IMR-90 (cell line): ENCODE data around the gene GCK. TPM values are rescaled to one million over a fixed set of nuclear protein-coding genes. Genes with fewer than 3 reads are reported as not detected.

Source experiments
- ATAC-seq: fragments of 200-7000 bp; cut with Tn5 transposase; 2 replicates; pipeline ENCODE4 v1.9.1; 2020; ENCODE audit warnings: low read depth, mild to moderate bottlenecking, moderate library complexity
- BruUV-seq: library from RNA; stranded (reverse); fragments of 400-500 nt; replicated peaks from 2 replicates; lab custom pipeline; 2021; lab: Mats Ljungman, UMichigan
- CTCF ChIA-PET: fragments of 300-600 bp; formaldehyde crosslinking; extraction: SDS; loops from one replicate; lab custom pipeline; 2021; ENCODE audit warnings: antibody characterized with exemption; lab: Yijun Ruan, JAX
- POLR2A ChIA-PET: fragments of 300-600 bp; sonication (Branson Sonifier 250); formaldehyde crosslinking; loops from one replicate; lab custom pipeline; 2022; ENCODE audit warnings: antibody characterized with exemption; ENCODE audit not compliant: unreplicated experiment; lab: Charles Lee
- DNase-seq: peaks from one replicate; pipeline ENCODE4 v3.0.0; 2013
- H2AFZ ChIP-seq: replicated peaks from 2 replicates; pipeline ENCODE3; 2013; ENCODE audit warnings: low read length, mild to moderate bottlenecking; ENCODE audit not compliant: poor library complexity
- H2AK5ac ChIP-seq: 2 replicates; pipeline ENCODE4 v1.6.1; 2013; ENCODE audit warnings: low read depth, low read length, inconsistent platforms
- H2AK9ac ChIP-seq: replicated peaks from 2 replicates; pipeline ENCODE3; 2013; ENCODE audit warnings: mild to moderate bottlenecking, low read depth, low read length, moderate library complexity; ENCODE audit not compliant: poor library complexity
- H2BK120ac ChIP-seq: 2 replicates; pipeline ENCODE4 v1.6.1; 2013; ENCODE audit warnings: low read depth, low read length, inconsistent platforms
- H2BK15ac ChIP-seq: 3 replicates; pipeline ENCODE4 v1.6.1; 2013; ENCODE audit warnings: low read depth, low read length, inconsistent platforms
- H2BK20ac ChIP-seq: 2 replicates; pipeline ENCODE4 v1.6.1; 2013; ENCODE audit warnings: low read depth, mild to moderate bottlenecking, inconsistent platforms, low read length, moderate library complexity
- H2BK5ac ChIP-seq: 2 replicates; pipeline ENCODE4 v1.6.1; 2013; ENCODE audit warnings: mild to moderate bottlenecking, low read depth, low read length, inconsistent platforms; ENCODE audit not compliant: poor library complexity, severe bottlenecking
- H3K14ac ChIP-seq: replicated peaks from 2 replicates; pipeline ENCODE4 v1.6.1; 2013; ENCODE audit warnings: low read depth, low read length, inconsistent platforms
- H3K18ac ChIP-seq: 2 replicates; pipeline ENCODE4 v1.6.1; 2013; ENCODE audit warnings: low read depth, low read length, control low read depth
- H3K23ac ChIP-seq: 2 replicates; pipeline ENCODE4 v1.6.1; 2013; ENCODE audit warnings: low read depth, low read length, inconsistent platforms
- H3K27ac ChIP-seq: 2 replicates; pipeline ENCODE4 v1.5.1; 2013; ENCODE audit warnings: mild to moderate bottlenecking, control low read depth, low read length; ENCODE audit not compliant: insufficient read depth
- H3K27me3 ChIP-seq: 2 replicates; pipeline ENCODE4 v1.6.1; 2013; ENCODE audit warnings: low read length; ENCODE audit not compliant: control insufficient read depth, insufficient read depth
- H3K36me3 ChIP-seq: 2 replicates; pipeline ENCODE4 v1.6.1; 2013; ENCODE audit warnings: low read length, mixed read lengths; ENCODE audit not compliant: control insufficient read depth, insufficient read depth
- H3K4ac ChIP-seq: 2 replicates; pipeline ENCODE4 v1.6.1; 2013; ENCODE audit warnings: low read depth, low read length, inconsistent platforms
- H3K4me1 ChIP-seq: 2 replicates; pipeline ENCODE4 v1.6.1; 2013; ENCODE audit warnings: low read length, mixed read lengths; ENCODE audit not compliant: control insufficient read depth, insufficient read depth
- H3K4me2 ChIP-seq: 2 replicates; pipeline ENCODE4 v1.6.1; 2013; ENCODE audit warnings: low read depth, mild to moderate bottlenecking, control low read depth, low read length, moderate library complexity
- H3K4me3 ChIP-seq: 2 replicates; pipeline ENCODE4 v1.5.1; 2013; ENCODE audit warnings: low read depth, mild to moderate bottlenecking, control low read depth, low read length, moderate library complexity; ENCODE audit not compliant: insufficient read depth
- H3K56ac ChIP-seq: 2 replicates; pipeline ENCODE4 v1.6.1; 2013; ENCODE audit warnings: low read length, inconsistent platforms; ENCODE audit not compliant: insufficient read depth; ENCODE audit errors: extremely low read depth
- H3K79me1 ChIP-seq, 2 experiments: 2 replicates each; pipeline ENCODE4 v1.6.1; 2013; ENCODE audit warnings: low read length in 2 of 2, inconsistent platforms in 1 of 2, low read depth in 1 of 2
- H3K9ac ChIP-seq: 2 replicates; pipeline ENCODE4 v1.6.1; 2013; ENCODE audit warnings: low read depth, low read length, control low read depth
- H3K9me1 ChIP-seq: 2 replicates; pipeline ENCODE4 v1.6.1; 2013; ENCODE audit warnings: low read length, inconsistent platforms; ENCODE audit not compliant: insufficient read depth
- H3K9me3 ChIP-seq: 2 replicates; pipeline ENCODE4 v1.6.1; 2013; ENCODE audit warnings: low read length; ENCODE audit not compliant: control insufficient read depth, insufficient read depth
- H4K20me1 ChIP-seq: 2 replicates; pipeline ENCODE4 v1.6.1; 2013; ENCODE audit warnings: low read length, inconsistent platforms; ENCODE audit not compliant: insufficient read depth
- H4K5ac ChIP-seq: 2 replicates; pipeline ENCODE4 v1.6.1; 2013; ENCODE audit warnings: mild to moderate bottlenecking, low read depth, low read length, control low read depth
- H4K8ac ChIP-seq, 2 experiments: 2 replicates each; pipeline ENCODE4 v1.6.1; 2013; ENCODE audit warnings: low read depth in 2 of 2, low read length in 2 of 2, control low read depth in 1 of 2, inconsistent platforms in 1 of 2
- H4K91ac ChIP-seq: 2 replicates; pipeline ENCODE4 v1.6.1; 2013; ENCODE audit warnings: low read depth, low read length, inconsistent platforms; ENCODE audit not compliant: insufficient read depth
- BHLHE40 ChIP-seq: fragments of 150-350 bp; IDR thresholded peaks from 2 replicates; pipeline ENCODE4 v1.6.1; 2016; ENCODE audit warnings: mild to moderate bottlenecking, low read depth, low read length
- CEBPB ChIP-seq: IDR thresholded peaks from 2 replicates; pipeline ENCODE4 v1.6.1; 2012; ENCODE audit warnings: low read depth, low read length, improper control_type of control experiment
- CHD1 ChIP-seq: IDR thresholded peaks from 2 replicates; pipeline ENCODE4 v1.6.1; 2012; ENCODE audit warnings: low read depth, low read length, improper control_type of control experiment
- FOS ChIP-seq: fragments of 150-350 bp; IDR thresholded peaks from 2 replicates; pipeline ENCODE4 v1.6.1; 2016; ENCODE audit warnings: low read depth, low read length
- MAFK ChIP-seq: IDR thresholded peaks from 2 replicates; pipeline ENCODE4 v1.6.1; 2012; ENCODE audit warnings: low read depth, low read length, improper control_type of control experiment
- MAZ ChIP-seq: IDR thresholded peaks from 2 replicates; pipeline ENCODE4 v1.6.1; 2012; ENCODE audit warnings: low read depth, mild to moderate bottlenecking, low read length, improper control_type of control experiment, moderate library complexity, borderline replicate concordance
- MXI1 ChIP-seq: IDR thresholded peaks from 2 replicates; pipeline ENCODE4 v1.6.1; 2012; ENCODE audit warnings: low read depth, mild to moderate bottlenecking, low read length, moderate library complexity, borderline replicate concordance
- POLR2A ChIP-seq: IDR thresholded peaks from 2 replicates; pipeline ENCODE4 v1.6.1; 2012; ENCODE audit warnings: mild to moderate bottlenecking, low read depth, low read length
- RAD21 ChIP-seq: IDR thresholded peaks from 2 replicates; pipeline ENCODE4 v1.6.1; 2012; ENCODE audit warnings: low read length, improper control_type of control experiment
- RCOR1 ChIP-seq: IDR thresholded peaks from 2 replicates; pipeline ENCODE4 v1.6.1; 2012; ENCODE audit warnings: mild to moderate bottlenecking, low read length, improper control_type of control experiment; ENCODE audit not compliant: insufficient replicate concordance
- RFX5 ChIP-seq: IDR thresholded peaks from 2 replicates; pipeline ENCODE4 v1.8.0; 2012; ENCODE audit warnings: low read depth, mild to moderate bottlenecking, low read length, moderate library complexity
- SMC3 ChIP-seq: fragments of 150-350 bp; IDR thresholded peaks from 2 replicates; pipeline ENCODE4 v1.6.1; 2016; ENCODE audit warnings: low read depth, mild to moderate bottlenecking, antibody characterized with exemption, low read length, moderate library complexity
- WGBS, 2 experiments: methylation state at CpG; one replicate each; pipeline versions ENCODE4 v1.1.5 to v1.1.7; 2013; ENCODE audit warnings: missing lambda C conversion rate in 2 of 2; ENCODE audit not compliant: insufficient read length in 1 of 2; ENCODE audit errors: extremely low coverage in 2 of 2; 5-methylcytosine and 5-hydroxymethylcytosine counted together
- dilution Hi-C: fragments of 300-500 bp; cut with HindIII; formaldehyde crosslinking; loops from one replicate; pipeline ENCODE4 v1.14.3; 2018; ENCODE audit warnings: low sequenced_read_pairs; ENCODE audit not compliant: unreplicated experiment
- in situ Hi-C: fragments of 300-500 bp; cut with MboI; formaldehyde crosslinking; loops from 3 replicates; pipeline ENCODE4 v1.14.3; 2019; ENCODE audit warnings: low sequenced_read_pairs, inconsistent platforms, mixed read lengths
- intact Hi-C: fragments of 100-400 bp; cut with micrococcal nuclease; formaldehyde crosslinking; loops from 2 replicates; pipeline ENCODE4 v1.10.0; 2022
- polyA plus RNA-seq, 3 experiments: library from polyadenylated mRNA; depleted of rRNA; stranded (reverse); fragments of >200 nt; gene quantifications; 2 replicates each; pipeline ENCODE4 v1.2.3, GENCODE V29; 2012; ENCODE audit warnings: low replicate concordance in 1 of 3
- total RNA-seq: library from RNA; depleted of rRNA; stranded (reverse); fragments of >200 nt; gene quantifications from 2 replicates; pipeline ENCODE4 v1.2.3, GENCODE V29; 2012
- TF ChIP-seq, protein P1 (sequence below): fragments of 150-350 bp; IDR thresholded peaks from 2 replicates; pipeline ENCODE4 v1.6.1; 2016; ENCODE audit warnings: low read depth, mild to moderate bottlenecking, low read length, moderate library complexity, borderline replicate concordance
- TF ChIP-seq, protein P2 (sequence below): conservative IDR thresholded peaks from 2 replicates; pipeline ENCODE4 v1.5.1; 2012; ENCODE audit warnings: mild to moderate bottlenecking, low read depth, low read length, improper control_type of control experiment
- TF ChIP-seq, protein P3 (sequence below): fragments of 150-350 bp; IDR thresholded peaks from 2 replicates; pipeline ENCODE4 v1.6.1; 2017; ENCODE audit warnings: mild to moderate bottlenecking, antibody characterized with exemption, low read length, low read depth

Gene GCK
- total and polyA plus RNA-seq, 2 of the 4 experiments (the other 2 are of a cell fraction) = 0.14 to 0.18 TPM

DNA sequence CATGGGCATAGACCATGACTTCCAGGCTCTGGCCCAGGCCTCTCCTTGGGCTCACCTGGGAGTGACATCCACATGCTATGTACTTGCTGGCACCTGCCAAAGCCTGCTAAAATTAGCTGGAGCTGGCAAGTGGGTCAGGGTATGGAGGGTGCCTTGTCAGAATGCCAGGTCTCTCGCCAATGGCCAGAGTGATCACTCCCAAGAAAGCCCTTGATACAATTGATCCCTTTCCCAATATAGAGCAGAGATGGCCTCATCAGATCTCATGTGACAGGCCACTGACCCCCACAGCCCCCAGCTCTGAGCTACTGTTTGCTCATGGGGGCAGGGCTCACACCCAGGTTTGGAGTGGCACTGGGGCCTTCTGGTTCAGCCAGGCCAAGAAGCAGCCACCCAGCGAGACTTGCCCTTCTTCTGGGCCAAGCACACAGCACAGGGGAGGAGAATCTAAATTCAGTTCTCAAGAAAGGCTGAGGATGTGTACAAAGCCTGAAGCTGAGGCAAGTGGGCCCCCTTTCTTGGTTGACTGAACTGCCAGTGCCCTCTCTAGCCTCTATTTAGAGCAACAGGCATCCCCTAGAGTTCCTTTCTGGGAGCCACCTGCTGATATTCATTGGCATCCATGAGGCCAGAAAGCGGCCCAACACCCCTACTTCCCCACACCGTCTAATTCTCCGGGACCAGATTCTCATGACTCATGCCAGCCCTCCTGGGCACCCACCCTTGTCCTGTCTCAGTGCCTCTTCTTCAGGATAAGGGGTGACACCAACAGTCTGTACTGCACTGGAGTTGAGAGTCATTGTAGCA lies 29.2 kb downstream of the GCK start:
- no TSS peak for BruUV-seq
- Histone ChIP-seq H2AK9ac (no peak overlapping the region), H4K5ac (no peak overlapping the region), H2BK20ac (no peak overlapping the region), H4K91ac (no peak overlapping the region), H3K4me3 (no peak overlapping the region), H3K36me3 (no peaks in the 10 kb centered on the region), H4K8ac (no peak overlapping the region), H2BK120ac (no peak overlapping the region), H2AFZ (no peak overlapping the region), H3K23ac (no peak overlapping the region), H3K4me2 (no peak overlapping the region), H3K18ac (no peak overlapping the region), H2BK15ac (no peak overlapping the region), H3K4me1 (peaks cover 8% of the 10 kb centered on the region), H2BK5ac (no peak overlapping the region), H3K9me1 (peaks cover 7% of the 10 kb centered on the region; the same call in 1 of the 2 replicates), H3K9ac (no peak overlapping the region), H3K79me1 (no peaks in the 10 kb centered on the region), H3K56ac (no peak overlapping the region), H3K27ac (no peak overlapping the region), H4K20me1 (no peaks in the 10 kb centered on the region), H3K14ac (no peak overlapping the region), H3K4ac (no peak overlapping the region), H3K9me3 (no peaks in the 10 kb centered on the region), H2AK5ac (no peak overlapping the region), H3K27me3 (peaks cover 3% of the 10 kb centered on the region; the same call in 1 of the 2 replicates)
- TF ChIP-seq POLR2A (no peak), MAZ (no peak), MXI1 (no peak), RFX5 (no peak), FOS (no peak), SMC3 (no peak), CEBPB (no peak), CHD1 (no peak), MAFK (no peak), RCOR1 (no peak), BHLHE40 (no peak), RAD21 (no peak)
- TF ChIP-seq, protein P1, sequence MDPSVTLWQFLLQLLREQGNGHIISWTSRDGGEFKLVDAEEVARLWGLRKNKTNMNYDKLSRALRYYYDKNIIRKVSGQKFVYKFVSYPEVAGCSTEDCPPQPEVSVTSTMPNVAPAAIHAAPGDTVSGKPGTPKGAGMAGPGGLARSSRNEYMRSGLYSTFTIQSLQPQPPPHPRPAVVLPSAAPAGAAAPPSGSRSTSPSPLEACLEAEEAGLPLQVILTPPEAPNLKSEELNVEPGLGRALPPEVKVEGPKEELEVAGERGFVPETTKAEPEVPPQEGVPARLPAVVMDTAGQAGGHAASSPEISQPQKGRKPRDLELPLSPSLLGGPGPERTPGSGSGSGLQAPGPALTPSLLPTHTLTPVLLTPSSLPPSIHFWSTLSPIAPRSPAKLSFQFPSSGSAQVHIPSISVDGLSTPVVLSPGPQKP = no peak
- TF ChIP-seq, protein P2, sequence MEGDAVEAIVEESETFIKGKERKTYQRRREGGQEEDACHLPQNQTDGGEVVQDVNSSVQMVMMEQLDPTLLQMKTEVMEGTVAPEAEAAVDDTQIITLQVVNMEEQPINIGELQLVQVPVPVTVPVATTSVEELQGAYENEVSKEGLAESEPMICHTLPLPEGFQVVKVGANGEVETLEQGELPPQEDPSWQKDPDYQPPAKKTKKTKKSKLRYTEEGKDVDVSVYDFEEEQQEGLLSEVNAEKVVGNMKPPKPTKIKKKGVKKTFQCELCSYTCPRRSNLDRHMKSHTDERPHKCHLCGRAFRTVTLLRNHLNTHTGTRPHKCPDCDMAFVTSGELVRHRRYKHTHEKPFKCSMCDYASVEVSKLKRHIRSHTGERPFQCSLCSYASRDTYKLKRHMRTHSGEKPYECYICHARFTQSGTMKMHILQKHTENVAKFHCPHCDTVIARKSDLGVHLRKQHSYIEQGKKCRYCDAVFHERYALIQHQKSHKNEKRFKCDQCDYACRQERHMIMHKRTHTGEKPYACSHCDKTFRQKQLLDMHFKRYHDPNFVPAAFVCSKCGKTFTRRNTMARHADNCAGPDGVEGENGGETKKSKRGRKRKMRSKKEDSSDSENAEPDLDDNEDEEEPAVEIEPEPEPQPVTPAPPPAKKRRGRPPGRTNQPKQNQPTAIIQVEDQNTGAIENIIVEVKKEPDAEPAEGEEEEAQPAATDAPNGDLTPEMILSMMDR = no peak
- TF ChIP-seq, protein P3, sequence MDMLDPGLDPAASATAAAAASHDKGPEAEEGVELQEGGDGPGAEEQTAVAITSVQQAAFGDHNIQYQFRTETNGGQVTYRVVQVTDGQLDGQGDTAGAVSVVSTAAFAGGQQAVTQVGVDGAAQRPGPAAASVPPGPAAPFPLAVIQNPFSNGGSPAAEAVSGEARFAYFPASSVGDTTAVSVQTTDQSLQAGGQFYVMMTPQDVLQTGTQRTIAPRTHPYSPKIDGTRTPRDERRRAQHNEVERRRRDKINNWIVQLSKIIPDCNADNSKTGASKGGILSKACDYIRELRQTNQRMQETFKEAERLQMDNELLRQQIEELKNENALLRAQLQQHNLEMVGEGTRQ = no peak
- in situ Hi-C loops = no loop called here
- no peak for ATAC-seq
- no peak for DNase-seq
- CTCF ChIA-PET = no interaction called here
- intact Hi-C loops = no loop called here
- dilution Hi-C loops = no loop called here
- POLR2A ChIA-PET = no interaction called here
- WGBS, 2 experiments = no CpG with 5 or more reads among the region's 5 CpGs
